DOHH2 (cell line): ENCODE results near the gene FBXO11.

Source experiments
- H3F3A ChIP-seq: fragments of 200-600 bp; sonication (generic), shearing (Covaris generic); 2 replicates; pipeline ENCODE4 v1.6.0; 2016; ENCODE audit warnings: antibody characterized with exemption, mild to moderate bottlenecking; ENCODE audit not compliant: control insufficient read depth, insufficient read depth
- H3K27ac ChIP-seq: fragments of 200-600 bp; sonication (generic); 2 replicates; pipeline ENCODE4 v1.5.1; 2014; ENCODE audit warnings: low read depth, mild to moderate bottlenecking, low read length, moderate library complexity
- H3K27me3 ChIP-seq: fragments of 200-600 bp; sonication (generic); 2 replicates; pipeline ENCODE4 v1.6.1; 2014; ENCODE audit warnings: mild to moderate bottlenecking, low read length, mixed read lengths; ENCODE audit not compliant: control insufficient read depth
- H3K36me3 ChIP-seq: fragments of 200-600 bp; sonication (generic); 2 replicates; pipeline ENCODE4 v1.6.1; 2014; ENCODE audit warnings: mild to moderate bottlenecking, low read length, moderate library complexity, mixed read lengths; ENCODE audit not compliant: control insufficient read depth
- H3K4me1 ChIP-seq: fragments of 200-600 bp; sonication (generic); 2 replicates; pipeline ENCODE4 v1.6.1; 2014; ENCODE audit warnings: mild to moderate bottlenecking, low read length, mixed read lengths; ENCODE audit not compliant: control insufficient read depth
- H3K4me2 ChIP-seq: fragments of 200-600 bp; sonication (generic); 2 replicates; pipeline ENCODE4 v1.6.0; 2014; ENCODE audit warnings: mild to moderate bottlenecking, low read length, moderate library complexity
- H3K4me3 ChIP-seq: fragments of 200-600 bp; sonication (generic); 2 replicates; pipeline ENCODE4 v1.5.1; 2014; ENCODE audit warnings: mild to moderate bottlenecking, low read length, mixed read lengths
- H3K79me2 ChIP-seq: fragments of 200-600 bp; sonication (generic); 2 replicates; pipeline ENCODE4 v1.6.1; 2014; ENCODE audit warnings: mild to moderate bottlenecking, low read length, mixed read lengths; ENCODE audit not compliant: control insufficient read depth
- H3K9me2 ChIP-seq: fragments of 200-600 bp; sonication (generic); replicated peaks from 2 replicates; pipeline ENCODE4 v1.6.1; 2014; ENCODE audit warnings: mild to moderate bottlenecking, low read length, mixed read lengths; ENCODE audit not compliant: control insufficient read depth
- H3K9me3 ChIP-seq: fragments of 200-600 bp; sonication (generic); 2 replicates; pipeline ENCODE4 v1.6.1; 2014; ENCODE audit warnings: antibody characterized with exemption, low read length, mixed read lengths; ENCODE audit not compliant: control insufficient read depth, insufficient read depth
- H4K20me1 ChIP-seq: fragments of 200-600 bp; sonication (generic); 2 replicates; pipeline ENCODE4 v1.6.0; 2014; ENCODE audit warnings: low read depth, mild to moderate bottlenecking, antibody characterized with exemption, low read length, moderate library complexity; ENCODE audit not compliant: control insufficient read depth, insufficient read depth
- CTCF ChIP-seq: fragments of 200-600 bp; sonication (generic); IDR thresholded peaks from one replicate; pipeline ENCODE4 v1.5.1; 2014; ENCODE audit warnings: antibody characterized with exemption, mild to moderate bottlenecking, low read depth, low read length; ENCODE audit not compliant: poor library complexity, severe bottlenecking
- EZH2phosphoT487 ChIP-seq: fragments of 200-600 bp; sonication (generic); IDR thresholded peaks from 2 replicates; pipeline ENCODE4 v1.6.1; 2017; ENCODE audit warnings: borderline replicate concordance, mild to moderate bottlenecking, antibody characterized with exemption, low read length, moderate library complexity, mixed read lengths

FBXO11 gene

DNA sequence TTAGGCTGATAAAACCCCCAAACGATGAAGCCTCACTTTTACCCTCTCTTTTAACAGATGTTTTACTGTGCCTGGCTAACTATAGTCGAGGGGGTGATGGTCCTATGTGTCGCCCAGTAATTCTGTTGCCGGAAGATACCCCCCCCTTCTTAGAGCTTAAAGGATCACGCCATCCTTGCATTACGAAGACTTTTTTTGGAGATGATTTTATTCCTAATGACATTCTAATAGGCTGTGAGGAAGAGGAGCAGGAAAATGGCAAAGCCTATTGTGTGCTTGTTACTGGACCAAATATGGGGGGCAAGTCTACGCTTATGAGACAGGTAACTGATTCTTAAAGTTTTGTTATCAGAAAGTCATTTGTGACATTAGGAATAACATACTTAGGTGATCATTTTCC is 102.9 kb downstream of the FBXO11 start:
- peaks cover 100% of the 10 kb centered on the region for H3K36me3 ChIP-seq
- peaks cover 16% of the 10 kb centered on the region for H3K4me1 ChIP-seq
- TF ChIP-seq CTCF (no peak), EZH2phosphoT487 (no peak)
- H3K79me2 ChIP-seq, result peaks cover 61% of the 10 kb centered on the region
- H3K9me3 ChIP-seq, result peaks cover 8% of the 10 kb centered on the region; the same call in 1 of the 2 replicates
- H3K9me2 ChIP-seq, result no peaks in the 10 kb centered on the region
- no peak overlapping the region for H3K4me3 ChIP-seq
- H3F3A ChIP-seq, result peaks cover 69% of the 10 kb centered on the region
- H3K27ac ChIP-seq, result no peak overlapping the region; the same call in 1 of the 2 replicates
- no peaks in the 10 kb centered on the region for H3K27me3 ChIP-seq
- peaks cover 13% of the 10 kb centered on the region; the same call in 1 of the 2 replicates for H4K20me1 ChIP-seq
- no peak overlapping the region for H3K4me2 ChIP-seq

- H3K27ac ChIP-seq, result no peak overlapping the region
- H3K79me2 ChIP-seq, result peaks cover 84% of the 10 kb centered on the region
- no peak overlapping the region for H3K4me2 ChIP-seq
- peaks cover 52% of the 10 kb centered on the region for H3F3A ChIP-seq
- no peaks in the 10 kb centered on the region for H3K9me2 ChIP-seq
- H3K9me3 ChIP-seq, result peaks cover 8% of the 10 kb centered on the region; the same call in 1 of the 2 replicates
- TF ChIP-seq EZH2phosphoT487, result no peak
- TF ChIP-seq CTCF, result no peak
- peaks cover 12% of the 10 kb centered on the region; the same call in 1 of the 2 replicates for H4K20me1 ChIP-seq
- H3K36me3 ChIP-seq, result peaks cover 100% of the 10 kb centered on the region
- peaks cover 16% of the 10 kb centered on the region for H3K4me1 ChIP-seq
- no peak overlapping the region for H3K4me3 ChIP-seq
- H3K27me3 ChIP-seq, result no peaks in the 10 kb centered on the region
Observed at GRCh38 chr2:47801118-47801517, 105.2 kb downstream of the FBXO11 start.

DNA sequence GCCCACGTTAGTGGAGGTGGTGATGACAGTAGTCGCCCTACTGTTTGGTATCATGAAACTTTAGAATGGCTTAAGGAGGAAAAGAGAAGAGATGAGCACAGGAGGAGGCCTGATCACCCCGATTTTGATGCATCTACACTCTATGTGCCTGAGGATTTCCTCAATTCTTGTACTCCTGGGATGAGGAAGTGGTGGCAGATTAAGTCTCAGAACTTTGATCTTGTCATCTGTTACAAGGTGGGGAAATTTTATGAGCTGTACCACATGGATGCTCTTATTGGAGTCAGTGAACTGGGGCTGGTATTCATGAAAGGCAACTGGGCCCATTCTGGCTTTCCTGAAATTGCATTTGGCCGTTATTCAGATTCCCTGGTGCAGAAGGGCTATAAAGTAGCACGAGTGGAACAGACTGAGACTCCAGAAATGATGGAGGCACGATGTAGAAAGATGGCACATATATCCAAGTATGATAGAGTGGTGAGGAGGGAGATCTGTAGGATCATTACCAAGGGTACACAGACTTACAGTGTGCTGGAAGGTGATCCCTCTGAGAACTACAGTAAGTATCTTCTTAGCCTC is 107.2 kb downstream of the FBXO11 start:
- H3K27me3 ChIP-seq, result no peaks in the 10 kb centered on the region
- TF ChIP-seq CTCF, result no peak
- TF ChIP-seq EZH2phosphoT487, result no peak
- H3F3A ChIP-seq, result peaks cover 40% of the 10 kb centered on the region
- H3K79me2 ChIP-seq, result peaks cover 99% of the 10 kb centered on the region
- H3K27ac ChIP-seq, result no peak overlapping the region
- peaks cover 16% of the 10 kb centered on the region for H3K4me1 ChIP-seq
- H4K20me1 ChIP-seq, result peaks cover 7% of the 10 kb centered on the region; the same call in 1 of the 2 replicates
- H3K9me3 ChIP-seq, result peaks cover 8% of the 10 kb centered on the region; the same call in 1 of the 2 replicates
- no peaks in the 10 kb centered on the region for H3K9me2 ChIP-seq
- H3K4me2 ChIP-seq, result no peak overlapping the region
- no peak overlapping the region for H3K4me3 ChIP-seq
- peaks cover 100% of the 10 kb centered on the region for H3K36me3 ChIP-seq
